Bone marrow (tissue), 2 donors: Measurements from ENCODE around the gene CMIP.

Experiments
- DNase-seq, 2 donors: peaks; one replicate each; lab custom pipeline; 2025; lab: John Stamatoyannopoulos, UW

CMIP gene

GRCh38 chr16:81462683-81463082 is 18.1 kb downstream of the CMIP start:
- no peak for DNase-seq

DNA sequence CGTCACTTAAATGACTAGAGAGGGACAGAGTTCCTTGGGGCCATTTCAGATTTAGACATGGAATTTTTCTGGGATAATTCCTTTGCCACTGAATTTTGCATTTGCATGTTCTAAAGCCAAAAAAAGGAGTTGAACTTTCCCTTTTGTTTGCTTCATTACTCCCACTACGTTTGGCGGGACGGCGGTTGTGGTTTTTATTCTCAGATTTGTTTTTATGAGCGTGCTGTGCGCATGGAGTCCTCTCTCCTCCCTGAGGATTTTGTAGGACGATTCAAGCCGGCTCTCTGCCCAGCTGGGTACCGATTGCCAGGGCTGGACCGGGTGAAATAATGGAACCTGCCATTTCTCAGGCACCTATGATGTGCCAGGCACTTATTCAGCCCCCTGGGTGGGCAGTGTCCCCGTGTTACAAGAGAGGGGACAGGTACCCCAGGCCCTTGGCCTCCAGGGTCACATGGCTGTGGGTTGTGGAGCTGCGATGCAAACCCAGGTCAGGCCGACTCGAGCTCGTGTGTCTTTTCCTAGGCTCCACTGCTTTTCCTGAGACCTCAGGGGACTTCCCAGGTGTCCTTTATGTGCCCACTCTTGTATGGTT is 18.8 kb downstream of the CMIP start:
- no peak for DNase-seq

- no peak for DNase-seq
Observed at GRCh38 chr16:81464279-81464678, 19.7 kb downstream of the CMIP start.

DNA sequence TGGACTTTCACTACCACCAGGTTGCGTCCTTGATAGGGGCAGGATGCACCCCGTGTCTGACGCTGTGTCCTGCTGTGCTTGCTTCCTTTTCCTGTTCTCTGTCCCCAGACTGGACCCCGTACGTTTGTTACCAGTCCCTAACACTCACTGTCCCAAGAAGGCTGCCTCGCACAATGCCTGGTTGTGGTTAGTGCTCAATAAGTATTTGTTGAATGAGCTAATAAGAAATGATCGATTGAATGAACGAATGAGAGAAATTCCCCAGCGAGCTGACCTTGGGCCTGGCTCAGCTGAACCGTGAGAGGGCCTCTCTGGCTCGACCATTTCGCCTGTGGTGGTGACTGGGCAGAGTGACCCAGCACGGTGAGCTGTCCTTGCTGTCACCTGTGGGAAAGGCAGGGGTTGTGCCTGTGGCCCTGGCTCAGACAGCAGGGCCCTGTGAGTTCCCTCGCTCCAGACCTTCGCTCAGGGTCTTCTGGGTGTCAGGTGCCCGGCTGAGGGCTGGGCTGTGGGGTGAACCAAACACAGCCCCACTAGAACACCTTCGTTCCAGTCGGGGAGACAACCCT is 20.9 kb downstream of the CMIP start:
- no peak for DNase-seq

DNA sequence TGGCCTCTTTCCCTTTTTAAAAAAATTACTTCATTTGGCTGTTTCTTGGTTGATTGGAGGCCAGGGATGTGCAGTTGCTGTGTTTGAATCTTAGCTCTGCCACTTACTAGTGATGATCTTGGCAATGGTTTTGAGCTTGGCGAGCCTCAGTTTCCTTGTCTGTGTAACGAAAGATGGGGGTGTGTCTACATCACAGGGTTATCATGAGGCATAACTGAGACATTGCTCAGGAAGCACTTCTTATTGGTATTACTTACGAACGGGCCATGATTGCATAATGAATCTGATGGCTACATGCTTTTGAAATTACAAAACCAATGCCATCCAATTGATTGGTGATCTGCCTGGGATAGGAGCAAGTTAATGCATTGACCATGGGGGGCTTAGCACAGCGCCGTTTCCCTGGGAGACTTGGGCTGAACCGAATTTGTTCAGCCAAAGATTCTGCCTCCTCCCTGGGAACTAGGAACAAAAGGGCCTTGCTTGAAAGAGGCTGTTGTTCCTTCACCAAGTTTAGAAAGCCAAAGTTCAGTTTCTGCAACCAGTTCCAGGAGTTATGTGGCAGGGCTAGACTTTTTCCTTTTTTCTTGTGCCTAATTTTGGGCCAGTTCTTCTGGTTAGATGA is 21.9 kb downstream of the CMIP start:
- DNase-seq, result no peak

- no peak for DNase-seq
Observed at GRCh38 chr16:81467072-81467471, 22.5 kb downstream of the CMIP start.

GRCh38 chr16:81467815-81468214 is 23.2 kb downstream of the CMIP start:
- DNase-seq, result no peak

DNA sequence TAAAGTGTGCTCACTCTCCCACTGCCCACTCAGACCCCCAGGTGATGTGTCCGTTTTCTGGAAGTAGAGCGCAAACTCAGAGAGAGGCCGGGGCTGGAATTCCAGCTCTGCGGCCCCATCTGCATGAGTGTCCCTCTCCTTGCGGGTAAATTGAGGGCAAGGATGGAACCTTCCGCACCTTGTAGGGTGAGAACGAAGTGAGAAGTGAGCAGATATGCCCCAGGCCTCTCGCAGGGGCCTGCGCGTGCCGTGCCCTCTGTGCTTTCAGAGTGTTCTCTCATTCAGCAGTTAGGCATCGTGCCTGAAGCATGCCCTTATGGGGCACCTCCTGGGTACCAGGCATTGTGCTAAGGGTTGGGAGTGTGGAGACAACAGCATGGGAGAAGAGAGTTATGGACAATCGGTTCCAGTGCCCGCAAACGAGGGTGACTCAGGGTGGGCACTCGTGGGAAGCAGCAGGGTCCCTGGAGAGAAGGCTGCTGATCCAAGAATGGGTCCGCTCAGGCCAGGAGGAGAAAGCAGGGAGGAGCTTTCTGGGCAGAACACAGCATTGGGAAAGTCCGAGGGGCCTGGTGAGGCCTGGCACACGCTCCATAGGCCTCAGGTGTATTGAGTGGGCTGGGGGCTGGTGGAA is 23.8 kb downstream of the CMIP start:
- no peak for DNase-seq

DNA sequence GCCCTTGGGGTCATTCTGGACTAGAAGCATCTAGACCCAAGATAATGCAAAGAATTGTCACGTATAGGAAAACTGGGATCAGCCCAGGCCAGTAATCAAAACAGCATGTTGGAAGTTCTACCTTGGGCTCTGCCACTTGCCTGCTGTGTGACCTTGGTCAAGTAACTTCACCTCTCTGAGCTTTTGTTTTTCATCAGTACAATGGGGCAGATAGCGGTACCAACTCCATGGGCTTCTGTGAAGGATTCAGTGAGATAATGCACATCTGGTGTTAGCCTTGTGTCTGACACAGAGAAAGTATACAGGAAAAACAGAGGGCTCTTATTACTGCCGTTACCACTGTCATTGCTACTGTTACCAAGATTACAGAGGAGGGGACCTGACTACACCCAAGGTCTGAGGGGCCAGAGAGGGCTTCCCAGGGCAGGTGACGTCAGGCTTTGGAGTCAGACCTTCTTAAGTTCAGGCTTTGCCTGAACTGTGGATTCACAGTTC is 24.6 kb downstream of the CMIP start:
- DNase-seq, result no peak

DNA sequence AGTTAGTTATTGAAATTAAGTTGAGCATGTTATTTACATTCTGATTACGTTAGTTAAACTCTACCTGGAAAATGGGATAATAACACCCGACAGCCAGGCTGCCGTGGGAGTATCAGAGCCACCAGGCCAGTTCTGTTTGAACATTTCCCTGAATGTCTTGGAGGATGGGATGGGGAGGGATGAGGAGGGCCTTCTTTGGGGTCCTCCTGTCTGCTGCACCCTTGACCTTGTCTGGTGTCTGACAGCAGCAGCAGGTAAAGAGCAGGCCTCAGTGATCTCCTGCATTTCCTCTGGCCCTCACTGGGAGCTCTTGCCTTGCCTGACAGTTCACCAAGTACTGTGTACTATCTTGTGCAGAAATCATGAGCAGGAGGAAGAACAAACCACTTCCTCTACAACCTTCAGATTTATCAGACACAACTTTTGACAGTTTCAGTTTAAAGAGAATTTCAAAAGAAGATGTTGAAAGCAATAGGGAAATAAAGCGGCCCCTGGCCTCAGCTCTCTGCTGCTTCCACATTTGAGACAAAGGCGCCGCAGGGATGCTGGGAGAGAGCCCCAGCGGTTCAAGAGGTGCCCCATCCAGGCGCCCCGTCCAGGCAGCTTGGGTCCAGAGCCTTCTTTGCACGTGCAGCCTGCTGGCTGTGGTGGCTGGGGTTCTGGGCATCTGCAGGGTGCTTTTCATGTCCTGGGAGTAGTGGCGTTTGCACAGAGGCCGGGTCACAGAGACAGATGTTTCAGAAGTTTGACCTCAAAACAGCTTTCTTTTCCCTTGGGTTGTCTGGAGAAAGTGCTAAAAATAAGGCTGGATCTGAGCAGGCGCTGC is 25.3 kb downstream of the CMIP start:
- peak; percentile 18 to 87 for DNase-seq

DNA sequence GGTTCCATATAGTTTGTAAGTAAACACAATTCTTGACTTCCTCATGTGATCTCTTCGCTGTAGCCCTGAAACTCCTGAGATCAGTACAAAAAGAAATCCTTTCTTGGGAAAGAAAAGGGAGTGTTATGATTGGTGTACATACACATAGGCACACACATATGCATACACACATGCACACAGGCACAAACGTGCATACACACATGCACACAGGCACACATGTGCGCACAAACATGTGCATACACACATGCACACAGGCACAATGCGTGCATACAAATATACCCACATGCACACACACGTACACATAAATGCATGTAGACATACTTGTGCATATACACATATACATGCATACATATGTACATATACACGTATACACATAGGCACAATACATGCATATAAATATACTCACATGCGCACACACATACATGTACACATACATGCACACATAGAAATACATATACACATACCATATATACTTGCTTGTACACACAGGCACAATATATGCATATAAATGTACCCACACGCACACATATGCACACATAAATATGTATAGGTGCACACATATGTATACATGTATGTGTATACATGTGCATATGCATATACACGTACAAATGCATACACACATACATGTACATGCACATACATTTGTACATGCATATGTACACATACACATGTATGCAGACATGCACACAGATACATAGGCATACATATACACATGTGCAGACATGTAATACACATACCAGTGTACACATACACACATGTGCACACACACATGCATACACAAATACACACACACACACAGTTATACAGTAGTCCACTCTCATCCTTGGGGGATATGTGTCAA is 26.4 kb downstream of the CMIP start:
- no peak for DNase-seq

DNA sequence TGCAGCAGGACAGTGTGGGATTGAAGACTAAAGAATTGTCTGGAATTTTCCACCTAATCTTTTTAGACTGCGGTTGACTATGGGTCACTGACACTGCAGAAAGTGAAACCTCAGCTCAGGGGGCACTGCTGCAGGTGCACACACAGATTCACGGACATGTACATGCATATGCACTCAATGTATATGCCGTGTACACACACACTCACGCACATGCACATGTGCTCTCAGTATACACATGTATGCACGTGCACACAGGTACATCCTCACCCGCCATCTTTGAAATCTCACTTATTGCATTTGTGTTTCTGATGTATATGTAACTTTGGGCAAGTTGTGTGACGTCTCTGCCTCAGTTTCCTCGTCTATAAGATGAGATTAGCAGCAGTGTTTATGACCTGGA is 27.3 kb downstream of the CMIP start:
- DNase-seq, result no peak

GRCh38 chr16:81472391-81472790 is 27.8 kb downstream of the CMIP start:
- no peak for DNase-seq

DNA sequence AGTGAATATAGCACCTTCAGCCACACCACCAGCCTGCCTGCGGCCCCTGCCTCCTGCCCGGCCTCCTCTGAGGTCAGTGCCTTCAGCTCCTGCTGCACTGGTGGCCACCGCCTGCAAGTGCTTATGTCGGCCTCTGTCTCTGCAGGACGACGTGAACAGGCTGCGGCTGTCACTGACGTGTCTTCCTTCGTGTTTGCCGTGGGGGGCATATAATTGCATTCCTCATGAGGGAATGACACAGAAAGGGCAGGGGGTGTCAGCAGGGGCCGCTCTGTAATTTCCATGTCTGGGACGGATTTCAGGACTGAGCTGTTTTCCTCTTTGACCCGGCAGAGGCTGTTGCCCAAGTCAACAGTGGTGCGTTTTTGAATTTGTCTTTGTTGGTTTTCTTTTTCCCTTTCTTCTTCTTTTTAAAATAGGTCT is 28.5 kb downstream of the CMIP start:
- DNase-seq, result no peak

GRCh38 chr16:81473558-81473957 is 28.9 kb downstream of the CMIP start:
- DNase-seq, result no peak

GRCh38 chr16:81473969-81474959 is 29.7 kb downstream of the CMIP start:
- no peak for DNase-seq

DNA sequence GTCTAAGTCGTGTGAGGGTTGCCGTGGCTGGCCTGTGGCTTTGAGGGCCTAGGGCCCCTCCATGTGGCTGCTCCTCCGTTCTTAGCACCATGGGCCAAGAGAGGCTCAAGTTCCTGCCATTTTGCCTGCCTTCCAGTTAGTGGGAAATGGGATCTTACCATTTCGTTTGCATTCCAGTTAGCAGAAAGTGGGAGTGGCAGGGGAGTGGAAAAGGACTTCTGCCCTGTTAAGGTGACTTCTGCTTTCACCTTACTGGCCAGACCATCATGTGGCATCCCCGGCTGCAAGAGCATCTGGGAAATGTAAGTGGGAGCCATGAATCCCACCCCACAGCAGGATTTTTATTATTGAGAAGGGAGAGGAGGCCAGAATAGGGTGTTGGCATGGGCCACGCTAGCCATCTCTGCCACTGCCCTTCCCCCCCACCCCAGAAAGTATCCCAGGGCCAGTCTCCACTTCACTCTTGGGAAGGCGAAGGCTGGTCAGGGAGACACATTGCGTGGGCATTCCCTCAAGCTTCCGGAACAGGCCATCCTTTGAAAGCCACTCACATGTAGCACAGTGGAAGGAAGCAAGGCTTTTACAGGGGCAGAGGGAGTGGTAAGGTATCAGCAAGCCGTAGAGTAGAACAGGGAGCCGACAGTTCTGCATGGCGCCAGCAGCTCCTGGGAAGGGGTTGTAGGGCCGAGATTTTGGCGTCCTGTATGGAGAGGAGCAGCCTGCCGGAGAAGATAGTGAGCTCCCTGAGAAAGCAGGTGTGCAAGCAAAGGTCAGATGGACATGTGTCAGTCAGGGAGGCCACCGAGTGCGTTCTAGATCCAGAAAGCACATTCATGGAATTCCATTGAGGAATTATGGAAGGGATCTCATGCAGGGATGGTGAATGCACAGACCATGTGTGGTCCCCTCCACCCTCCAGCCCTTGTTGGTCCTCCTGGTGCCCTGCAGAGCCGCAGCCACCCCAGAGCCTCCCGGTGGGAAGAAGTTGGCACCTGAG is 33.4 kb downstream of the CMIP start:
- no peak for DNase-seq

- DNase-seq, result peak; percentile 48 to 55
Observed at GRCh38 chr16:81478876-81479511, 34.4 kb downstream of the CMIP start.
